Gastroesophageal sphincter (tissue), 3 donors: ENCODE data around the gene ZNF385D.

Experiments used
- CTCF ChIP-seq, 4 experiments: fragments of 200-600 bp in 2 of 4; fragments of 450-650 bp in 2 of 4; sonication (generic) in 1 of 4; IDR thresholded peaks; one replicate each; pipeline ENCODE4 v1.5.1; 2017 to 2019; ENCODE audit warnings: antibody characterized with exemption in 4 of 4, mild to moderate bottlenecking in 2 of 4, moderate library complexity in 2 of 4
- EP300 ChIP-seq: sonication (generic); formaldehyde crosslinking; IDR thresholded peaks from one replicate; pipeline ENCODE4 v1.6.1; 2017; ENCODE audit warnings: antibody characterized with exemption, mild to moderate bottlenecking
- POLR2A ChIP-seq, 2 donors: fragments of 450-650 bp; IDR thresholded peaks; one replicate each; pipeline ENCODE4 v1.6.1; 2017; ENCODE audit warnings: antibody characterized with exemption in 2 of 2, mild to moderate bottlenecking in 2 of 2, moderate library complexity in 1 of 2

DNA sequence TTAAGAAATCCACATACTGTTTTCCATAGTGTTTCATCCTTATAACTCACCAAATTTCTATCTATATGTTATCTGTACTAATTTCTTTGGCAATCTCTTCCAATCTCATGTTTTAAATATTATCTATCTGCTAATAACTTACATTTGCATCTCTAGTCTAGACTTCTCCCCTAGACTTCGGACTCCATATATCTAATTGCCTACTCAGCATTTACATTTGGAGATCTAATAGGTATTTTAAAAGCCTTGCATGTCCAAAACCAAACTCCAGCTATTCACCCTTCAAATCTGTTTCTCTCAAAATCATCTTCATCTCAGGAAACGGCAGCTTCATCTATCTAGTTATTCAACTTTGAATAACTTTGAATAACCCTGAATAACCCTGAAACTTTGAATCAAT is 35.3 kb downstream of the ZNF385D start:
- TF ChIP-seq CTCF (IDR thresholded peaks at IDR 0.05) = no peak
- TF ChIP-seq POLR2A (IDR thresholded peaks at IDR 0.05) = no peak
- TF ChIP-seq EP300 = no peak
